Ovary (tissue), 9 donors: ENCODE measurements around the gene IL27RA. TPM values are rescaled to one million over a fixed set of nuclear protein-coding genes. Genes with fewer than 3 reads are reported as not detected.

ENCODE experiments used
- DNase-seq, 5 donors: peaks; one replicate each; pipeline ENCODE4 v3.0.0-alpha.2; 2019 to 2020
- H3K27ac ChIP-seq, 2 donors: fragments of 200-600 bp; one replicate each; pipeline versions ENCODE4 v1.5.1 to v1.8.0; 2019 to 2022
- H3K27me3 ChIP-seq: fragments of 200-600 bp; one replicate; pipeline ENCODE4 v1.8.0; 2022
- H3K36me3 ChIP-seq: fragments of 200-600 bp; sonication (generic); one replicate; pipeline ENCODE4 v1.5.1; 2019
- H3K4me1 ChIP-seq: one replicate; pipeline ENCODE4 v1.8.1; 2013; ENCODE audit warnings: mild to moderate bottlenecking, moderate library complexity; ENCODE audit not compliant: insufficient read depth
- H3K4me3 ChIP-seq: fragments of 200-600 bp; sonication (generic); one replicate; pipeline ENCODE4 v1.5.1; 2017
- H3K9me3 ChIP-seq, 2 donors: fragments of 200-600 bp in 1 of 2; sonication (generic) in 1 of 2; one replicate each; pipeline versions ENCODE4 v1.5.1 to v1.8.1; 2013 to 2019; ENCODE audit warnings: mild to moderate bottlenecking in 1 of 2, moderate library complexity in 1 of 2
- CTCF ChIP-seq, 3 donors: fragments of 450-650 bp in 2 of 3; fragments of 200-600 bp in 1 of 3; IDR thresholded peaks; one replicate each; pipeline versions ENCODE4 v1.5.1 to v1.8.0; 2016 to 2022; ENCODE audit warnings: antibody characterized with exemption in 3 of 3, mild to moderate bottlenecking in 1 of 3
- EP300 ChIP-seq: sonication (generic); formaldehyde crosslinking; IDR thresholded peaks from one replicate; pipeline ENCODE4 v1.6.1; 2017; ENCODE audit warnings: antibody characterized with exemption
- POLR2A ChIP-seq: fragments of 450-650 bp; IDR thresholded peaks from one replicate; pipeline ENCODE4 v1.6.1; 2017; ENCODE audit warnings: antibody characterized with exemption, mild to moderate bottlenecking, moderate library complexity
- WGBS, 3 donors: extraction: QIAGEN DNeasy Blood & Tissue Kit in 1 of 3; methylation state at CpG; one replicate each; pipeline versions ENCODE4 v1.1.5 to v1.1.7; 2013 to 2017; 5-methylcytosine and 5-hydroxymethylcytosine counted together
- intact Hi-C, 4 donors: fragments of 100-400 bp; cut with DNase I; formaldehyde crosslinking; loops; one replicate each; pipeline versions ENCODE4 v1.11.0 to v1.15.1; 2022 to 2023
- polyA plus RNA-seq, 2 donors: library from polyadenylated mRNA; stranded (reverse); fragments of 200-250 nt in 1 of 2; fragments of 350-450 nt in 1 of 2; fragmentation: Illumina TruSeq in 1 of 2; extraction: RNeasy Lipid Tissue Mini Kit (QIAGEN cat#74804) in 1 of 2; gene quantifications; one replicate each; pipeline ENCODE4 v1.2.3, GENCODE V29; 2013 to 2014
- total RNA-seq, 7 donors: library from RNA; depleted of rRNA in 2 of 7; stranded (reverse); fragments of >200 nt in 2 of 7; fragmentation: NEBNext Ultra II Directional in 3 of 7; extraction: Animal tissue kit (Norgen Biotek cat#: 25700) in 3 of 7; gene quantifications; one replicate each; pipeline versions ENCODE4 v1.1.0 to v1.2.4, GENCODE V29; 2016 to 2023
- donor health status: DM: no; HTN: no; CAD: no; lungs with moderate emphysema.
- donor health status: DM: no; HTN: no; CAD: no.
- donor health status: Bipolar disorder and iron deficiency.
- donor health status: DM: yes; HTN: yes; CAD: no.
- donor health status: DM: no; HTN: no; CAD: no.
- donor health status: DM: yes; HTN: yes; CAD: no.

Gene IL27RA
- total and polyA plus RNA-seq, 9 donors, result 0.48 to 4.3 (median 2.1) TPM

GRCh38 chr19:14000691-14001375 is 30.7 kb upstream of the IL27RA start:
- WGBS, 3 donors, result 68 to 72% (median 68%) methylated on average over 13 of the region's 13 CpGs
- H3K27me3 ChIP-seq, result no peaks in the 10 kb centered on the region
- intact Hi-C loops, result no loop called here
- no peak for DNase-seq
- no peak overlapping the region for H3K27ac ChIP-seq
- H3K4me3 ChIP-seq, result no peak overlapping the region
- TF ChIP-seq POLR2A (no peak), EP300 (no peak), CTCF (IDR thresholded peaks at IDR 0.05) (no peak)
- no peaks in the 10 kb centered on the region for H3K9me3 ChIP-seq
- no peaks in the 10 kb centered on the region for H3K4me1 ChIP-seq
- no peaks in the 10 kb centered on the region for H3K36me3 ChIP-seq

- TF ChIP-seq CTCF (IDR thresholded peaks at IDR 0.05) (no peak), POLR2A (no peak), EP300 (no peak)
- no peak for DNase-seq
- no peaks in the 10 kb centered on the region for H3K36me3 ChIP-seq
- no peaks in the 10 kb centered on the region for H3K9me3 ChIP-seq
- intact Hi-C loops, result no loop called here
- H3K27ac ChIP-seq, result no peak overlapping the region
- H3K4me3 ChIP-seq, result no peak overlapping the region
- no peaks in the 10 kb centered on the region for H3K4me1 ChIP-seq
- 66 to 72% (median 67%) methylated on average over 13 of the region's 13 CpGs for WGBS, 3 donors
- no peaks in the 10 kb centered on the region for H3K27me3 ChIP-seq
Observed at GRCh38 chr19:14002571-14003250, 28.9 kb upstream of the IL27RA start.

- intact Hi-C loops, result no loop called here
- H3K4me1 ChIP-seq, result no peaks in the 10 kb centered on the region
- H3K36me3 ChIP-seq, result no peaks in the 10 kb centered on the region
- H3K9me3 ChIP-seq, result no peaks in the 10 kb centered on the region
- H3K27ac ChIP-seq, result no peak overlapping the region
- WGBS, 3 donors, result 46 to 58% (median 52%) methylated on average over 10 of the region's 10 CpGs
- no peaks in the 10 kb centered on the region for H3K27me3 ChIP-seq
- TF ChIP-seq POLR2A, result no peak
- no peak for TF ChIP-seq EP300
- TF ChIP-seq CTCF (IDR thresholded peaks at IDR 0.05), result no peak
- no peak overlapping the region for H3K4me3 ChIP-seq
- no peak for DNase-seq
Observed at GRCh38 chr19:14003251-14004055, 28.1 kb upstream of the IL27RA start.

- peak overlapping the region; percentile 42 to 92 for H3K27ac ChIP-seq
- no peak overlapping the region for H3K4me3 ChIP-seq
- no peaks in the 10 kb centered on the region for H3K4me1 ChIP-seq
- 36 to 44% (median 37%) methylated on average over 14 of the region's 14 CpGs for WGBS, 3 donors
- TF ChIP-seq POLR2A, result no peak
- TF ChIP-seq EP300, result no peak
- no peak for TF ChIP-seq CTCF (IDR thresholded peaks at IDR 0.05)
- DNase-seq, result no peak
- intact Hi-C loops, result loop anchor here in 1 of 4 donors (5.0 kb wide), 1 partner anchor 52 kb away; the partner anchor contains the start of gene DCAF15
- H3K9me3 ChIP-seq, result no peaks in the 10 kb centered on the region
- no peaks in the 10 kb centered on the region for H3K36me3 ChIP-seq
- H3K27me3 ChIP-seq, result no peaks in the 10 kb centered on the region
Observed at GRCh38 chr19:14004619-14005348, 26.8 kb upstream of the IL27RA start.
